Lower leg skin (tissue), 3 donors: ENCODE measurements around the gene LCA5L.

Source experiments
- CTCF ChIP-seq, 3 donors: fragments of 450-650 bp; IDR thresholded peaks; one replicate each; pipeline ENCODE4 v1.5.1; 2016; ENCODE audit warnings: antibody characterized with exemption in 3 of 3, mild to moderate bottlenecking in 3 of 3, moderate library complexity in 2 of 3
- POLR2A ChIP-seq, 2 donors: fragments of 450-650 bp; IDR thresholded peaks; one replicate each; pipeline ENCODE4 v1.6.1; 2016 to 2017; ENCODE audit warnings: antibody characterized with exemption in 2 of 2, mild to moderate bottlenecking in 1 of 2, moderate library complexity in 1 of 2

GRCh38 chr21:39452970-39453342 is 7.4 kb upstream of the LCA5L start:
- TF ChIP-seq POLR2A (IDR thresholded peaks at IDR 0.05) (no peak), CTCF (IDR thresholded peaks at IDR 0.05) (no peak)
